Fibroblast of the aortic adventitia (primary cell): ENCODE data around the gene RIMS4. TPM values are rescaled to one million over a fixed set of nuclear protein-coding genes. Genes with fewer than 3 reads are reported as not detected.

Experiments used
- DNase-seq: peaks from one replicate; pipeline ENCODE4 v3.0.0-alpha.2; 2010; ENCODE audit warnings: low read depth
- H3K4me3 ChIP-seq: 2 replicates; pipeline ENCODE4 v1.5.1; 2011; ENCODE audit warnings: low read depth, mild to moderate bottlenecking, control low read depth, low read length, moderate library complexity
- CTCF ChIP-seq: IDR thresholded peaks from 2 replicates; pipeline ENCODE4 v1.5.1; 2011; ENCODE audit warnings: mild to moderate bottlenecking, low read length, control low read depth, inconsistent platforms; ENCODE audit not compliant: insufficient read depth
- total RNA-seq: library from RNA; depleted of rRNA; stranded (reverse); fragments of >200 nt; gene quantifications from 2 replicates; pipeline ENCODE4 v1.2.3, GENCODE V29; 2012; ENCODE audit warnings: low replicate concordance

RIMS4 gene
- total RNA-seq, 1 donor = 0.27 TPM

GRCh38 chr20:44788706-44789456, 21.5 kb downstream of the RIMS4 start:
- no peak overlapping the region for H3K4me3 ChIP-seq
- DNase-seq = no peak
- TF ChIP-seq CTCF = no peak

GRCh38 chr20:44787299-44787698, 23.0 kb downstream of the RIMS4 start:
- TF ChIP-seq CTCF = no peak
- H3K4me3 ChIP-seq = no peak overlapping the region
- no peak for DNase-seq

GRCh38 chr20:44785768-44786167, 24.6 kb downstream of the RIMS4 start:
- peak; percentile 27 for TF ChIP-seq CTCF
- DNase-seq = peak; percentile 34
- H3K4me3 ChIP-seq = no peak overlapping the region

GRCh38 chr20:44784688-44785087, 25.7 kb downstream of the RIMS4 start:
- TF ChIP-seq CTCF = no peak
- H3K4me3 ChIP-seq = no peak overlapping the region
- DNase-seq = no peak

GRCh38 chr20:44781791-44782190, 28.6 kb downstream of the RIMS4 start:
- TF ChIP-seq CTCF = no peak

GRCh38 chr20:44781118-44781517, 29.2 kb downstream of the RIMS4 start:
- no peak for TF ChIP-seq CTCF
- no peak overlapping the region for H3K4me3 ChIP-seq
- no peak for DNase-seq

More at GRCh38 chr20:44781791-44782190, 28.6 kb downstream of the RIMS4 start:
- H3K4me3 ChIP-seq = no peak overlapping the region
- DNase-seq = no peak

GRCh38 chr20:44780226-44780625, 30.1 kb downstream of the RIMS4 start:
- no peak overlapping the region for H3K4me3 ChIP-seq
- TF ChIP-seq CTCF = no peak
- DNase-seq = peak; percentile 72
